Fibroblast of skin of right quadriceps (primary cell): ENCODE data around the gene DELE1.
"Not testable (repeated sequence)": the region's sequence is repeated elsewhere in the genome, so short reads cannot be mapped to it uniquely, and the experiment has no call there.

Experiments
- DNase-seq: peaks from one replicate; pipeline ENCODE4 v3.0.0-alpha.2; 2013

Gene DELE1

GRCh38 chr5:141889282-141889871 is 34.3 kb upstream of the DELE1 start:
- DNase-seq: no peak

GRCh38 chr5:141890429-141890828 is 33.2 kb upstream of the DELE1 start:
- DNase-seq: not testable (repeated sequence)

DNA sequence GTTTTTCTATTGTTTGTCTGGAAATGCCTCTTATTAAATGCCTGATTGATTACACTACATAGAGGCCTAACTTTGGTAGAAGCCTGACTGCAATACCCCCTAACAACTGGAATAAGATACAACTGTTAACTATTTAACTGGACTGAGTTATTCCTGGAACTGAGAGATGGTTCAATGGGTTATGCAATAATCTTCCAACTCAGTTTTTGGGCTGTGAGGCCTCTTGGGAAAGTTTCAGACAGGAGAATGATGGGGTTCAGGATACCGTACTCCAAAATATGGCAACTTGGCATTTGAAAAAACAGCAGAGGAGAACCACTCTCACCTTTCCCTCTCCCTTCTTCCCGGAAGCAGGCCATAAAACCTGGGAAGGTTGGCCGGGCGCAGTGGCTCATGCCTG is 26.2 kb upstream of the DELE1 start:
- no peak for DNase-seq

DNA sequence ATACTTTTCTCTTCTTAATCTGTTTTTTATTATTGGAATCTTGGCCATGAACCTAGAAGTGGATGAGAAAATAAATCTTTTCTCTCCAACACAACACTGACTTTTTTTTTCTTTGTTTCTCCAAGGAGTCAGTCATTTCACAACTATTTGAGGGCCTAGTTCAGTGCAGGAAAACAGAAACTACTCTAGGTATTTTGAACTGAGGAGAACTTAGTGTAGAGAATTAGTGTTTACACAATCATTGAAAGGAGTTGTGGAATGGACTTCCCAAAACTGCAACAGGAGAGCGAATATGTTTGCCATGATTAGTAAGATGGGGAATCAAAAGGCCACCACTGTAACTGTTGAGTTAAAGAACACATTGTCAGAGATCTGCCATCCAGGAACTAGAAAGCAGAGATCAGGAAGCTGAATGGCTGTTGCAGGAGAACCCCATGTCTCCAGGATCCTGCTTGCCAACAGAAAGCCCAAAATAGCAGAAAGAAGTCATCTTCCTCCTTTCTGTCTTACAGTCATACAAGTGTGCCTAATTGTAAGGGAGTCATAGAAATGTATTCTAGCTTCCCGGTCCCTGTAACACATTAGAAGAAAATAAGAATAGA is 25.1 kb upstream of the DELE1 start:
- DNase-seq: no peak

- no peak for DNase-seq
Measured at GRCh38 chr5:141902015-141902814, 21.5 kb upstream of the DELE1 start.

DNA sequence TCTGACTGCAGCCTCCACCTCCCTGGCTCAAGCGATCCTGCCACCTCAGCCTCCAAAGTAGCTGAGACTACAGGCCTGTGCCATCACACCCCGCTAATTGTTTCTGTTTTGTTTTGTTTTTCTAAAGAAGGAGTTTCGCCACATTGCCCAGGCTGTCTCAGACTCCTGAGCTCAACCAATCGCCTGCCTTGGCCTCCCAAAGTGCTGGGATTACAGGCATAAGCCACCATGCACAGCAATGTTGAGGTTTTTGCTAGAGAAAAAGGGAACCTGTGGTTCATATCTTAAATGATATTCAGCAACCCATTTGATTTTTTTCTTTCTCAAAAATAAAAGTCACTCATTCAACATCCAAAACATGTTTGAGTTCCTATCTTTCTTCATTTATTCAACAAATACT is 20.4 kb upstream of the DELE1 start:
- no peak for DNase-seq

GRCh38 chr5:141904551-141904950 is 19.1 kb upstream of the DELE1 start:
- no peak for DNase-seq

DNA sequence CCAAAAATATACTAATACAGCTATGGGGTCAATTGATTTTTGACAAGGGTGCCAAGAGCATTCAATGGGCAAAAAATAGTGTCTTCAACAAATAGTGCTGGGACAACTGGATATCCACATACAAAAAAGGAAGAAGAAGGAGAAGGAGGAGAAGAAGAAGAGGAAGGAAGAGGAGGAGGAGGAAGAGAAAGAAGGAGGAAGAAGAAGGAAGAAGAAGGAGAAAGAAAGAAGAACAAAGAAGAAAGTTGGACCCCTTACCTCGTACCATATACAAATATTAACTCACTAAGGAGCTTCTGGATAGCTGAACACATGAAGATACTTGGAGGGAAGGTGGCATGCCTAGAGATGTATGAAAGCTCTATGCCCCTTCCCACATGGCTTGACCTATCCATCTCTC is 17.2 kb upstream of the DELE1 start:
- no peak for DNase-seq

GRCh38 chr5:141906972-141907371 is 16.7 kb upstream of the DELE1 start:
- DNase-seq: no peak

- peak; percentile 14 for DNase-seq
Measured at GRCh38 chr5:141908796-141909195, 14.9 kb upstream of the DELE1 start.

GRCh38 chr5:141909212-141909611 is 14.5 kb upstream of the DELE1 start:
- DNase-seq: no peak

- DNase-seq: no peak
Measured at GRCh38 chr5:141910271-141910673, 13.4 kb upstream of the DELE1 start.

DNA sequence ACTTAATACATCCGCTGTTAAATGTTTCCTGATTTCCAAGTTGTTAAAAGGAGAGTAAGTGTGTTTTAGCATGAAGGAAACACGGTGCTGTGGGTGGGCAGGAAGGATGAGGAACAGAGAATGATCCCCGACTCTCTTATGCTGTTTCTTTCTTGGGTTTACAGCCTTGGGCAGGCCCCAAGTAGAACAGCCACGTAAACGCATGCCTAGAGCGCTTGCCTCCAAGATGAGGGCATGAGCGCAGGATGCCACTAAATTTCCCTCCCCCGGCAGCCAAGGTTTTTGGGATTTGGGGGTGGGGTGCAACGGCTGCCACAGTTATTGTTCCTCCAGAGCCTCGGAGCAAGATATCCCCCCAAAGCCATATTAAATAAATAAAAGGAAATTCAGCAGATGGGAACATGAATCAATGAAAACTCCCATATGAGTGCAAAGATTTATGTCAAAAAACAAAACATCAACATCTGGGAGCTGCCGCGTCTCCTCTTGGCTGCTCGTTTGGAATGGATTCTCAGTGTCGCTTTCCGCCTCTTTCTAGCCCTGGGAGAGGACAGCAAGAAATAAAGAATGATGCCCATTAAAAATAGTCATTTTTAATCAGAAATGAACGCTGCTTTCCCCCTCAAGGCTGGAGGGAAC is 10.0 kb upstream of the DELE1 start:
- no peak for DNase-seq

DNA sequence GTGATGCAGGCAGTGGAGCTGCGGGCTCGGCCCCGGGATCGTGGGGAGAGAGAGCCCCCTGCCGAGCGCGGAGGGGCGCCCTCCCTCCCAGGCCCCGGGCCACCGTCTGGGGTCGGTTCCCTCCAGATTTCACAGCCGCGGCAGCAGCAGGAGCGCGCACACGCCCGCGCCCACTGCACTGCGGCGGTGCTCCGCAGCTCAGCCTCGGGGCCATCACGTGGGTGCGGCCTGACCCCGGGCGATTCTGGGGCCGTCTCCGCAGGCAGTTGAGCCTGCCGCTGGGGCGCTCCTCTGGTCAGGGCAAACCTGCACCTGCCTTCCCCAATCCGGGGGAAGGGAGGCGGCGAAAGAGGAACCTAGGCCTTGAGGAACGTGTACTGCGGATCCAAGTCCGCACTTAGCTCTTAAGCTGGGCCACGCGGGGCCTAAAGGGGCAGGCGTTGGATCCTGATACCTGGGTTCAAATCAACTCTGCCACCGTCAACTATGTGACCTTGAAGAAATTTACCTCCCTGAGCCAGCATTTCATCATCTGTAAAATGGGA is 9.4 kb upstream of the DELE1 start:
- DNase-seq: no peak

DNA sequence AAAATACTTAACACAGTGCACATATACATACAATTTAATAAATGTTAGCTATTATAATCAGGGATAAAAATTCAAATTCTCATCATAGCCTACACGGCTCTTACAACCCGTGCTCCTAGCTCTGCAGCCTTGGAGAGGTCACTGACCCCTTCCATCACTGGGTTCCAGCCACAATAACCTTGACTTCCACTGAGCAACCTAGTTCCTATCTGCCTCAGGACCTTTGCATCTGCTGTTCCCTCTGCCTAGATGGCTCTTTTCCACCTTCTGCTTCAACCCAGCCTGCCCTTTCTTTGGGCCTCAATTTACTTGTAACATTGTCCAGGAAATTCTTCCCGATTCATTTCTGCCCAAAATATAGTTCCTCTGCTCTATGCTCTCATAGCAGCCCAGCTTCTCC is 8.9 kb upstream of the DELE1 start:
- DNase-seq: no peak

GRCh38 chr5:141915881-141916336 is 7.8 kb upstream of the DELE1 start:
- DNase-seq: no peak

- no peak for DNase-seq
Measured at GRCh38 chr5:141916522-141916921, 7.1 kb upstream of the DELE1 start.

GRCh38 chr5:141917760-141918159 is 5.9 kb upstream of the DELE1 start:
- no peak for DNase-seq

DNA sequence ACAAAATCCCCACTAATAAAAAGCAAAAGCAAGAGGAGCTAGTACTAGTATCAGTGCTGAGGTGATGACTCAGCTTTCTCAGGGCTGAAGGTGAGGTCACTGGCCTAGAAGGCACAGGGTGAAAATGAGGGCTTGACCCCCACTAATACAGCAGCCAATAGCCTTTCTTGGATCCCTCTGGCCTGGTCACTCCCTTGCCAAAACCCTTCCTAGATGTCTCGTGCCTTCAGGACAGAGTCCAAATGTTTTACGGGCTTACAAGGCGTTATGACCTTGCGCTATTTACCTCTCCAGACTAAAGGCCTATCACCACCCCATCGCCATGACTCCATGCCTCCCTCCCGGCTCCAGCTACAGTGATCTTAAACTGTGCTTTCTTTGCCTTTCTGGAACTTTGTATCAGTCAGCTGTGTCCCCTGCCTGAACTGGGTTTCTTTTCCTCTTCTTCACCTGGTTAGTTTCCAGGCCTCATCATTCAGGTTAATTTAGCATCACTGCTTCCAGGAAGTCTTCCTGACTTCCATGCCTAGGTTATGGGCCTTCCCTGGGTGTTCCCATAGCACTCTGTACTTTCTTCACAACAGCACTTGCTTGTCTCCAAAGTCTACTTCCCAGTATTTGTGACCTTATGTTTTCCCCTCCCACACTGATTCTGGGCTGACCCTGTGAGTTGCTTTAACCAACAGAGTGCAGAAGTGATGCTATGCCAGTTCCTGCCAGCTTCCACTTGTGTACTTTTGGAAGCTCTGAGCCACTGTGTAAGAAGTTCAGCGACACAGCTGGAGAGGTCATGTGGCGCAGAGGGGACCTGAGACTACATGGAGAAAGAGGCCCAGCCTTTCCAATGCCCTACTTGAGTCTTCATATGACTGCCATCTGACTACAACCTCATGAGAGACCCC is 4.2 kb upstream of the DELE1 start:
- no peak for DNase-seq

DNA sequence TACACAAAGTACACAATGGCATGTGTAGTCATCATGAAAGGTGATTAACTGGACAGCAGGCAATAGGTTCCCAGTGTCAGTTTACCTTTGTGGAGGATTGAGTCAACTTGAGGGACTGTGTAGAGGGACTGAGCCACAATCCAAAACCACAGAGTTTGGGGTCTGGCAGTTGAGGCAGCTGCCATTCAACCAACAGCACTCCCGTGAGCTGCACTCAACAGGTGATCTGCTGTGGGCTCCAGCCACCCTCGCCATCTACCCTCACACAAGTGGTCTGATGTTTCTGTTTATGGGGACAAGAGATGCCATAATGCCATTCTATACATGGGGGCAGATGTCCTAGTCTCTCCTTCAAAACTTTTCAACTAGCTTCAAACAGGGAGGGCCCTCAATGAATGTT is 2.9 kb upstream of the DELE1 start:
- DNase-seq: no peak

GRCh38 chr5:141922827-141923447 is 734 bp upstream of the DELE1 start:
- not testable (repeated sequence) for DNase-seq

DNA sequence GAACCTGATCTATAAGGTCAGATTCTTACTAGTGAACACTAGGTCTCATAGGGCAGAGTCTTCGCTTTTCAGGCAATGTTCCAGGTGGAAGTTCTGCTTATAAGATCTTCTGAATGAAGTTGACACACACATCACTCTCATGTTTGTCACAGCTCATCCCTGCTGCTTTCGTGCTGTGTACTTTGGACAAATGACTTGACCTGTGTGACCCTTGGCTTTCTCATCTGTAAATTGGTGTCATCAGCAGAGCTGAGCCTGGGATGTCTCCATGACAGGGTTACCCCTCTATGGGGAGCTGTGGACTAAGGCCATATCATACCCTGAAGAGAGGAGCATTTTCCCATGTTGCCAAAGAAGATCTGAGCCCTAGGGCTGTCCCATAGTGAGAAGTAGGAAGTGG is 2.8 kb downstream of the DELE1 start:
- no peak for DNase-seq
